HG03159 (cell line): ENCODE results near the gene CRX.
"Not testable (repeated sequence)": the region's sequence is repeated elsewhere in the genome, so short reads cannot be mapped to it uniquely, and the experiment has no call there.

Experiments
- ATAC-seq: cut with Tn5 transposase; IDR thresholded peaks from one replicate; pipeline ENCODE4 v1.9.1; 2021; ENCODE audit warnings: mild to moderate bottlenecking, moderate library complexity; ENCODE audit not compliant: unreplicated experiment

The CRX gene

DNA sequence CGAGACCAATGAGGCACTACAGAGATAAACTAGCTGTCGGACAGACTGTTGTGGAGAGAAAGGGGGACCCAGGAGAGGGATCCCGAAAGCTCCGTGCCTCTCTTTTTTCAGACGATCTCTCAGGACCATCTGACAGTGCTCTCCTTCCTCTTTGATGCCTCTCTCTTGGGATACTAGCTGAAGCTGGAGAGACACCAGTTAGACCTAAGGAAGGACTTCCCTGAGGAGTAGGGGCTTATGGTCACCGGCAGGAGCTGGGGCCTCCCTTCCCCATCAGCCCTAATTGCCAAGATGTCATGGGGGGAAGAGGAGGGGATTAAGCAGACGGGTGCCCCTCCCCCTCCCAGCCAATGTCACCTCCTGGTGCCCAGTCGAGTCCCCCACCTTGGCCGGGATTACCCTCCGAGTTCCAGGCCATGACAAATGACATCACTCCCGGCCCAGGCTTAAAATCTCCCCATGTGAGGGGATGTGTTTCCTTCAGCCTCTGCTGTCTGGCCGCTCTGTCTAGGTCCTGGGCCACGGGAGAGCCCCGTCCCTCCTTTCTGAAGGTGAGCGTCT, at the start of gene CRX:
CRX (plus strand) TSS at position 478 of the 561 bp plus-strand sequence. CDS start 12,507 bp downstream, outside the sequence.
- no peak for ATAC-seq

DNA sequence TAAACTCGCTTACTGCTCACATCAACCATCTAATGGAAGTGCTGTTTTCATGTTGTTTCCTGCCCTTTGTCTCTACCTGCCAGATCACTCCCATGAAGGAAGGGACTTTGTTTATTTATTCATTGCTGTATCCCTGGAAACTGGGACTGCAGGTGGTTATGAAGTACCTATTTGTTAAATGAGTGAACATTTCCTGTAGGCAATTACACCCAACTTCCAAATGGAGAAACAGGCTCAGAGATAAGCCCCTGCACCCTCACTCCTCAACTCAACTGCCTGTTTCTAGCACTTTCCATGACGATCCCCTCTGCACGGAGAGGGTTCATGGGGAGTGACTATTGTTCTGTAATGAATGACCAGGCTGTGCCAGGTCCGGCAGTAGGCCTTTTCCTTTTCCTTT, 45.2 kb upstream of the CRX start:
- ATAC-seq = no peak

DNA sequence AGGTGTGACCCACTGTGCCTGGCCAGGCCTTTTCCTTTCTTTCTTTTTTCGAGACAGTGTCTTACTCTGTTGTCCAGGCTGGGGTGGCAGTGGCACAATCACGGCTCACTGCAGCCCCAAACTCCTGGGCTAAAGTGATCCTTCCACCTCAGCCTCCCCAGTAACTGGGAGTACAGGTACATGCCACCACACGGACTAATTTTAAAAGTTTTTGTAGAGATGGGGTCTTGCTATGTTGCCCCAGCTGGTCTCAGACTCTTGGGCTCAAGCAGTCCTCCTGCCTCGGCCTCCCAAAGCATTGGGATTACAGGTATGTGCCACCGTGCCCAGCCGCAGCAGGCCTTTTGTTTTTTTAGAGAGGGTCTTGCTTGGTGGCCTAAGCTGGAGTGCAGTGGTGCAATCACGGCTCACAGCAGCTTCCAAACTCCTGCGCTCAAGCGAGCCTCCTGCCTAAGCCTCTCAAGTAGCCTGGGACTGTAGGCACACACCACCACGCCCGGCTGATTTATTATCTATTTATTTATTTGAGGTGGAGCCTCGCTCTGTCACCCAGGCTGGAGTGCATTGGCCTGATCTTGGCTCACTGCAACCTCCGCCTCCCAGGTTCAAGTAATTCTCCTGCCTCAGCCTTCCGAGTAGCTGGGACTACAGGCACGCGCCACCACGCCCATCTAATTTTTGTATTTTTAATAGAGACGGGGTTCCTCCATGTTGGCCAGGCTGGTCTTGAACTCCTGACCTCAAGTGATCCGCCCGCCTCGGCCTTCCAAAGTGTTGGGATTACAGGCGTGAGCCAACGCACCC, 44.3 kb upstream of the CRX start:
- ATAC-seq = not testable (repeated sequence)

DNA sequence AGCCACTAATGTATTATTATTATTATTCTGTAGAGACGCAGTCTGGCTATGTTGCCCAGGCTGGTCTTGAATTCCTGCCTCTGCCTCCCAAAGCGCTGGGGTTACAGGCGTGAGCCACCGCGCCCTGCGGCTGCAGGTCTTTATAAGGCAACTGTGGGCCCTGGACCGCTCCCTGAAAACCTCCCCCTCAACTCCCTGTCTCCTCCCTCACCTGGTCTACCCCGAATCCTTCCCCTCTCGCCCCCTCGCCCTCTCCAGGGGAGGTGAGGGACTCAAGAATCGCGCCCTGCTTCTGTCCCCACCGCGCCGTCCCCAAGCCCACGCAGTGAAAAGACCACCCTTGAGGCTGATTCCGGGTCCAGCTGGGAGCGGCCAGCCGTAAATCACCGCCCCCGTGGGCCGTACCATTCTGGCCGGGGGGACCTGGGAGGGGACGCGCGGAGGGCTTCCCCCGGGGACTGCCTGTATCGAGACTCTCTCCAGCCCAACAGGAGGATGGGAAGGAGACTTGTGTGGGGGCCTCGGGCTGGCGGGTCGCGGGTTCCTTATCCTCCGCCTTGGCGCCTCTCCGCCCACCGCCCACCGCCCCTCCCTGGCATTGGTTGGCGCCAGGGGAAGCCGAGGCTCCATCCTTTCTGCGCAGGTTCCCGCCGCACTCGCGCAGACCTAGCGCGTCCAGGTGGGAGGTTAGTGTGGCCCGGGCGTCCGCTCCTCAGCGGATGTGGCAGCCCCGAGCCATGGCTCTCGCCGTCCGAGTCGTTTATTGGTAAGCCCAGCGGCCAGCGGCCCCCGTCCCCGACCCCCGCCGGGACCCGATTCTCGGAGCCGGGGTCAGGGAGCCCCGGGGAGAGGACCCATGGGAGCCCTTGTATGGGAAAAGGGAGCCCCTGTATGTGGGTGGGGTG, 43.4 kb upstream of the CRX start, which contains the start of gene SELENOW:
SELENOW (plus strand) TSS at position 655 of the 905 bp plus-strand sequence; CDS start at position 738, 83 bp downstream.
- ATAC-seq = peak; percentile 78

DNA sequence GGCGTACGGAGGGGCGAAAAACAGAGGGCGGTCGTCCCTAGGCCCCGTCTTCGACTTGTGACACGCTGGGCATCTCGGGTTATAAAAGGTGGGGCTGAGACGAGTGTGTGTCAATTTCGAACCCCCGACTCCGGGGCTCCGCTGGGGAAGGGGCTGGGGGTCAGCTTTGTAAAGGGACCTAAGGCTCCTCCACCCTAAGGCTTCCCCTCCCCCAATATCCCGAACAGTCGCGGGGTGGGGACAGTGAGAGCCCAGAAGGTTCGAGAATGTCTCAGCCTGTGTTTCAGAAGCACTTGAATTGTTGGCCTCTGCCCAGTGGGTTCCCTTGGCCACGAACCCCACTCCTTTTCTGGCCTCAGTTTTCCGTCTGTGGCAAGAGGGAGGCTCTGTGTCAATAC, 42.8 kb upstream of the CRX start:
- ATAC-seq = peak; percentile 13

DNA sequence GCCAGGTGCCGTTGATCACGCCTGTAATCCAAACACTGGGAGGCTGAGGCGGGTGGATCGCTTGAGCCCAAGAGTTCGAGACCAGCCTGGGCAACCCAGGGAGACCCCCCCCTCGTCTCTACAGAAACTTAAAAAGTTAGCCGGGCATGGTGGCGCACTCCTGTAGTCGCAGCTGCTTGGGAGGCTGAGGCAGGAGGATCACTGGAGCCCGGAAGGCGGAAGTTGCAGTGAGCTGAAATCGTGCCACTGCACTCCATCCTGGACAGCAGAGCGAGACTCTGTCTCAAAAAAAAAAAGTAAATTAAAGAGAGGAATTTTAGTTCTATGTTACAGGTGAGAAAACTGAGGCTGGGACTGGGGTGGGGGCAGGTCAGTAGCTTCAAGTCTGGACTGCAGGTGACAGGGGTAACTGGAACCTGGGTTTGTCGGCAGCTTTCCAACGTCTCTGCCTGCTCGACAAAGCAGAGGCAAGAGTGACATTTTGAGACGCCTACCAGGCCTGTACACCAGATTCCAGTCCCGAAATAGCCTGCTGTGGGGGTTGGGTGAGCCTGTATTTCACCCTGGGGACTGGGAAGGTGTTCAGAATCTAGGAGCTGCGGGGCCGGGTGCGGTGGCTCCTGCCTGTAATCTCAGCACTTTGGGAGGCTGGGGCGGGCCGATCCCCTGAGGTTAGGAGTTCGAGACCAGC, 42.1 kb upstream of the CRX start:
- no peak for ATAC-seq

DNA sequence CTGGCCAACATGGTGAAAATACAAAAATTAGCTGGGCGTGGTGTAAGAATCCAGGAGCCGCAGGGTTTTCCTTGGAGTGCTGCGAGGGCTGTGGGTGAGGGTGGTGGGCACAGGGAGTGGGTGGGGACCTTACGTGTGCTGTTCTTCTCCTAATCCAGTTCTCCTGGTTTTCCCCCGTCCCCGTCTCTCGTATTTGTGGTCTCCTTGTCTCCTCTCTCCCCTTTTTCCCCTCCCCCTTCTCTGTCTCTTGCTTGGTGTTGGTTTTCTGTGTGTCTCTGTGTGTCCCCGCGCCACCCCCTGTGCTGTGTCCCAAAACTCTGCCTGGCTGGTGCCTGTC, 41.6 kb upstream of the CRX start:
- no peak for ATAC-seq

DNA sequence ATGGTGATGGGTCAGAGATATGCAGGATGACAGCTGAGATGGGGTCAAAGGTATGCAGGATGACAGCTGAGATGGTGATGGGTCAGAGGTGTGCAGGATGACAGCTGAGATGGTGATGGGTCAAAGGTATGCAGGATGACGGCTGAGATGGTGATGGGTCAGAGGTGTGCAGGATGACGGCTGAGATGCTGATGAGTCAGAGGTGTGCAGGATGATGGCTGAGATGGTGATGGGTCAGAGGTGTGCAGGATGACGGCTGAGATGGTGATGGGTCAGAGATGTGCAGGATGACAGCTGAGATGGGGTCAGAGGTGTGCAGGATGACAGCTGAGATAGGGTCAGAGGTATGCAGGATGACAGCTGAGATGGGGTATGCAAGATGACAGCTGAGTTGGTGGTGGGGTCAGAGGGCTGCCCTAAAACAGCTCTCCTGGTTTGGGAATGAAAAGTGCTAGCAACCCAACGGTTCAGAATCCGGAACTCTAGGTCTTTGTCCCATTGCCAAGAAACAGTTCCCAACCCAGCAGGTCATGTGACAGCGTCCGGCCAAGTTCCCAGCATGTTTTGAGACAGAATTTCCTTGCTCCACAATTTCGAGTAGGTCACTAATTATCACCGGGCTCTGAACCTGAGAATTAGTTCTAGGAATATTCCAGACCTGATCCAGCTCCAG, 40.0 kb upstream of the CRX start:
- ATAC-seq = no peak

DNA sequence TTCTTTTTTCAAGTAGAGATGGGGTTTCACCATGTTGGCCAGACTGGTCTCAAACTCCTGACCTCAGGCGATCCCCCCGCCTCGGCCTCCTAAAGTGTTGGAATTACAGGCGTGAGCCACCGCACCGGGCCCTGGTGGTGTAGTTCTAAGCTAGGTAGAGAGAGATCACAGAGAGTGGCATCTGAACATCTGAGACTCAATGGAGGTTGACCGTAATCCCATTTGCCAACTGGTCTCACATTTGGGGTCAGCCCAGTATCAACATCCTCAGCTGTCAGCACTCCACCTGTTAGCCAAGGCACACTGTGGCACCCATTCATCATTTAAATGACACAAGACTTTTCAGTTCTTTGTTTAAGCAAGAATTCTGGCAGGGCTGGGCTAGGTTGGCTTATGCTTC, 35.2 kb upstream of the CRX start:
- no peak for ATAC-seq

DNA sequence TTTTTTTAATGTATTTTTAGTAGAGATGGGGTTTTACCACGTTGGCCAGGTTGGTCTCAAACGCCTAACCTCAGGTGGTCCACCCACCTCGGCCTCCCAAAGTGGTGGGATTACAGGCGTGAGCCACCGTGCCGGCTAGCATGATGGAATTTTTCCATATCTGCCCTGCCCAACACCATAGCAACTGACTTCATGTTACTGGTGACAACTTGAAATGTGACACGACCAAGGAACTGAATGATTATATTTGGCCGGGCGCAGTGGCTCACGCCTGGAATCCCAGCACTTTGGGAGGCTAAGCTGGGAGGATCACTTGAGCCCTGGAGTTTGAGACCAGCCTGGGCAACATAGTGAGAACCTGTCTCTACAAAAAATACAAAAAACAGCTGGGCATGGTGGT, 34.4 kb upstream of the CRX start:
- not testable (repeated sequence) for ATAC-seq

DNA sequence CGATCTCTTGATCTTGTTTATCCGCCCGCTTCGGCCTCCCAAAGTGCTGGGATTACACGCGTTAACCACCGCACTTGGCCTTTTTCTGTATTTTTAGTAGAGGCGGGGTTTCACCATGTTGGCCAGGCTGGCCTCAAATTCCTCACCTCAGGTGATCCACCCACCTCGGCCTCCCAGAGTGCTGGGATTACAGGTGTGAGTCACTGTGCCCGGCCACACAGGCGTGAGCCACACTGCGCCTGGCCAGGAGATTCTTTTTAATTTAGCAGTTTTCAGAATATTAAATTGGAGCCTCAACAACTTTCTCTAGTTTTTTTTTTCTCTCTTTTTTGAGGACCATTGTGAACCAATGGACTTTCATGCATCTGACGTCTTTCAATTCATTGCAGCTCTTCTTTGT, 31.9 kb upstream of the CRX start:
- not testable (repeated sequence) for ATAC-seq

DNA sequence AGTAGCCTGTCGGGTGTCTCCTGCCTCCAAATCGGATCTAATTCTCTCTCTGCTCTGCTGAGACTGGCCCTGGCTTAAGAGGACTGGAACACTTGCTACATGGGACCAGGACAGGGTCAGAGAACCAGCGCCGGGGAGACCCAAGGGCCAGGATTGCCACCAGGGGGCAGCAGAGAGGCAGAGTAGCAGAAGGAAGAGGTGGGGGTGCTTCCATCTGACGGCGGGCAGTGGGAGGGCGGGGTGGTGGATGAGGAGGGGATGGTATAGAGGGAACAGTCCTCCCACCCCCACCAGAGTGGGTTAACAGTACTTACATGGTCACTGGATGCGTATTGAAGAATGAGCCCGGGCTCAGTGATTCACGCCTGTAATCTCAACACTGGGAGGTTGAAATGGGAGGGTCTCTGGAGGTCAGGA, 31.3 kb upstream of the CRX start:
- ATAC-seq = no peak

DNA sequence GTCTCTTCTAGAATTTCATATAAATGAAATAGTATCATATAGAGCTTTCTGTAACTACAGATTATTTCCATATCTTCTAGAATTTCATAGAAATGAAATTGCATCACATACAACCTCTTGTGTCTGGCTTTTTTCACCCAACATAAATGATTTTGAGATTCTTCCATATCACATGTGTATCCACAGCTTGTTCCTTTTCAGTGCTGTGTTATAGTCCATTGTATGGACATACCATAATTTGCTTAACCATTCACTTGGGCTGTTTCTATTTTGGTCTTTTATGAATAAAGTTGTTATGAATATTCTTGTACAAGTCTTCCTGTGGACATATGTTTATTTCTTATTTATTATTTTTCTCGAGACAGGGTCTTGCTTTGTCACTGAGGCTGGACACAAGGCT, 29.1 kb upstream of the CRX start:
- no peak for ATAC-seq

DNA sequence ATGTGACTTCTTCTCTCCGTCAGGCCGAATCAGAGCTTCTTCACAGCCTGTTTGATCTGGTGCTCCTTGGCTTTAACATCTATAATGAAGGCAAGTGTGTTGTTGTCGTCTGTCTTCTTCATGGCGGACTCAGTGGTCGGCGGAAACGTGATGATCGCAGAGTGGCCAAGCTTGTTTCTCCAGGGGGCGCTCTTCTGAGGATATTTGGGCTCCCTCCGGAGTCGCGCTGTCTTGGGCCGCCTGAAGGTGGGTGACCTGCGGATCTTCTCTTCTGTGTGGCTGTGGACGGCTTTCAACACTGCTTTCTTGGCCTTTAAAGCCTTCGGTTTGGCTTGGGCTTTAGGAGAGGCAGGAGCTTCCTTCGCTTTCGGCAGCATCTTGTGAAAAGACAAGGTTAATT, 27.2 kb upstream of the CRX start:
- no peak for ATAC-seq

DNA sequence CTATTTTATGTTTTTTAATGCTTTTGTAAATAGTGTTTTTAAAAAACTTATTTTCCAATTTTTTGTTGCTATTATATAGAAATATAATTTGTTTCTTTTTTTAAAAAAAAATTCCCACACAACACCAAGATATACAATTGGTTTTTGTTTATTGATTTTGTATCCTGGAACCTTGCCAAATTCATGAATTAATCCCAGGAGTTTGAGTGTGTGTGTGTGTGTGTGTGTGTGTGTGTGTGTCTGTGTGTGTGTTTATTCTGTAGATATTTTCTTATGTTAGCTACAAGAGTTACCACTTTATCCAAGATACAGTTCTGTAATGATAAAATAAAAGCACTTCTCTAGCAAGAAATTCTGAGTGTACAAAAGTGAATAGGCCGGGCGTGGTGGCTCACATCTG, 25.0 kb upstream of the CRX start:
- no peak for ATAC-seq

DNA sequence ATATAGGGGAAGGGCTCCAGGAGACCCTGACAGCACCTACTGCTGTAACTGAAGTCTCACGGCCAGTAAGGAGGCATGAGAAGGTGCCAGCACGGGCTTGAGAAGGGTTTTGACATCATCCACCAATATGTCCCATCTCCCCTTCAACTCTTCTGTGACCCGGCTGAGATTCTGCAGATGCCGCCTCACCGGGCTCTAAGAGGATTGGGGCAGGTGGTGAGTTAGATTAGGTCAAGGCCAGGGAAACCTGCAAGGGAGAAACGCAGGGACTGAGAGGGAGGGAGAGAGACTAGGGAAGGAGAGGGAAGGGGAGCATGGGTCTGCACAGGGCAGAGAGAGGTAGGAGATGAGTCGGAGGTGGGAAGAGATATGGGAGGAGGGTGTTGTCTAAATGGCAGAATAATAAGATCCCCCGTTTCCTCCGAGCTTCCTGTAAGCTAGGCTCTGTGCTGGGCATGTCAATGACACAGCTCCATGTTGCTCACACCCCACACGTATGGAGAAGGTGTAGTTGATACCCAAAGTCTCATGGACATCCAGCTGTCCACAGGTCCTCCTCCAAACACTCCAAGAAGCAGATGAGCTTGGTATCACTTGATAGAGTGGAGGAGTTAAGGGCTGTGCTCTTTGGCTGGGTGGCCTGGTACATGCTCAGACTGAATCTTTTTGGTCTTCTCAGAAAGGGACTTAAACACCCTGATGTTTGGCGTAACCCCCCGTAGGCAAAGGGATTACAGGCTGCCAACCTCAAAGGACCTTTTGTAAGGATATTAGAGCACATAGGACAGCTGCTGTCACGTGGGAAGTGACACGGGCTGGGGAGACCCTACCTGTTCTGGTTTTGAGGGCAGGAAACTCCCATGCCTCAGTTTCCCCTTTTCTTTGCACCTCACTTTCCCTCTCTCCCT, 23.5 kb upstream of the CRX start:
- ATAC-seq = no peak

DNA sequence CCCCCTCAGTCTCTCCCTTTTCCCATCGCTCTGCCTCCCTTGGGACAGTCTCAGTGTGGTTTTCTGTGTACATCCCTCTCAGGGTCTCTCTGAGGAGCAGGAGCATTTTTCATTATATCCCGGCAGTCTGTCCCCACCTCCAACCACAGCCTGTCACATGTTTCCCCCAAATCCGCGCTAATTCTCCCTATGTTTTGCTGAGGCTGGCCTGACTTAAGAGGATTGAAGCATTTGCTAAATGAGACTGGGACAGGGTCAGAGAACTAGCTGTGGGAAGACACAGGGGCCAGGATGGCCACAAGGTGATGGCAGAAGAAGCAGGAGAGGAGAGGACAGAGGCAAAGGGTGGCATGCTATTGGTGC, 22.9 kb upstream of the CRX start:
- ATAC-seq = no peak

DNA sequence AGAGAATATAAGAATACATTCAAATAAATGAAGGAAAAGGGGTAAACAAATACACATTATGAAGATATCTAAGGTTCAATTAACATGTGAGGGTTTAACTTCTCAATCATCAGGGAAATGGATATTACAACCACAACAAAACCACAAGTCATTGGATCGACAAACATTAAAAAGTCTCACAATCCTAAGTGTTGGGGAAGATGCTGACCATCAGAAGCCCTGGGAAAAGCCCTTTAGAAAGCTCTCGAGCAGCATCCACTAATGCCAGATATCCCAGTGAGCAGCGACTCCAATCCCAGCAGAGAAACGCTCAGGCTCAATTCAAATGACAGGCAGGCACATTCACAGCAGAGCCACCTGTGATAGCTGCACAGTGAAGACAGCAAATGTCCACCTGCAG, 20.5 kb upstream of the CRX start:
- no peak for ATAC-seq

DNA sequence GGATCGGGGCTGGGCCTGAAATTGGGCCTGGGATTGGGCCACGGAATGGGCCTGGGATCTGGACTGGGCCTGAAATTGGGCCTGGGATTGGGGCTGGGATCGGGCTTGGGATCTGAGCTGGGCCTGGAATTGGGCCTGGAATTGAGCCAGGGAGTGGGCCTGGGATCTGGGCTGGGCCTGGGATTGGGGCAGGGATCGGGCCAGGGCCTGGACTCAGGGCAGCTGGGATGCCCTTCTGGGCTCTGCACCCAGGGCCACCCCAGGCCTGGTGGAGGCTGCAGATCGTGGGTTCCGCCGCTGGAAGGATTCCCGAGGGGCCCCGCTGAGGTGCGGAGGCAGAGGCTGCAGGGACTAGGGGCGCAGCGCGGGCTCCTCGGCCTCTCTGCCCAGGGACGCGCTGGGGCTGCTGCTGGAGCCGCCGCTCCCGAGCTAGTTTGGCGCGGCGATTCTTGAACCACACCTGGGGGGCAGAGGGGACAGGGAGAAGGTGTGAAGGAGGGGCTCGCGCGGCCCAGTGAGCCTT, 19.2 kb upstream of the CRX start:
- no peak for ATAC-seq
